Measurements from ENCODE around the gene PXDN. TPM values are rescaled to one million over a fixed set of nuclear protein-coding genes. Genes with fewer than 3 reads are reported as not detected.

Gene PXDN
- total and polyA plus RNA-seq, 2 donors (not counting 1 experiment from before 2014, with no cell fraction given), result 0.21 to 1.4 TPM

GRCh38 chr2:1772471-1773267 lies 28.4 kb upstream of the PXDN start:
- no peak overlapping the region for H3K4me2 ChIP-seq (replicated peaks; ENCODE audit: low read depth, low read length, poor library complexity, severe bottlenecking)
- Mint-ChIP-seq H3K4me3 (no peak overlapping the region), H3K9me3 (ENCODE audit: insufficient read depth) (no peaks in the 10 kb centered on the region), H3K4me1 (no peaks in the 10 kb centered on the region), H3K27me3 (peaks cover 3% of the 10 kb centered on the region), H3K27ac (no peak overlapping the region)
- DNase-seq, result no peak
- H3K4me3 ChIP-seq (ENCODE audit: control extremely low read depth in 1 of 5, extremely low read depth in 1 of 5, insufficient read depth in 1 of 5, low read depth in 2 of 5, low read length in 4 of 5), result no peak overlapping the region
- no peak overlapping the region for H3K9ac ChIP-seq (ENCODE audit: low read length)
- no peak for TF ChIP-seq EZH2 (IDR thresholded peaks at IDR 0.05; ENCODE audit: borderline replicate concordance, insufficient read depth, low read depth, low read length, poor library complexity, severe bottlenecking)
- no peak for TF ChIP-seq CTCF (IDR thresholded peaks at IDR 0.05)
- ATAC-seq (ENCODE audit: low read depth), result no peak
- H3K36me3 ChIP-seq (replicated peaks in 1 of 2; ENCODE audit: control extremely low read depth in 1 of 2, control insufficient read depth in 1 of 2, extremely low read depth in 1 of 2, insufficient read depth in 2 of 2, low read length in 1 of 2), result no peaks in the 10 kb centered on the region
- no peaks in the 10 kb centered on the region for H4K20me1 ChIP-seq (ENCODE audit: control insufficient read depth, insufficient read depth, low read length, poor library complexity, severe bottlenecking)
- H3K4me1 ChIP-seq (ENCODE audit: control insufficient read depth in 2 of 2, insufficient read depth in 2 of 2, low read length in 2 of 2), result no peaks in the 10 kb centered on the region
- intact Hi-C loops (cut with micrococcal nuclease), result no loop called here
- H3K9me3 ChIP-seq (ENCODE audit: control extremely low read depth in 1 of 3, control insufficient read depth in 2 of 3, insufficient read depth in 1 of 3, low read length in 2 of 3), result peaks cover 0 to 4% (median 0%) of the 10 kb centered on the region in 3 donors
- 80% methylated on average over 8 of the region's 8 CpGs for WGBS (ENCODE audit: insufficient coverage)
- ChIA-PET POLR2A (no interaction called here), CTCF (no interaction called here)
- no peaks in the 10 kb centered on the region for H3K79me2 ChIP-seq (ENCODE audit: control insufficient read depth, insufficient read depth, low read length)
- no peak overlapping the region for H3K27ac ChIP-seq (ENCODE audit: low read length in 2 of 2)
- no peaks in the 10 kb centered on the region for H3K27me3 ChIP-seq (replicated peaks in 1 of 4; ENCODE audit: control extremely low read depth in 1 of 4, control insufficient read depth in 3 of 4, insufficient read depth in 4 of 4, low read length in 3 of 4)
- no peak overlapping the region for H2AFZ ChIP-seq (ENCODE audit: insufficient read depth, low read depth, low read length, poor library complexity, severe bottlenecking)

GRCh38 chr2:1771626-1772280 lies 27.4 kb upstream of the PXDN start:
- H3K36me3 ChIP-seq (replicated peaks in 1 of 2; ENCODE audit: control extremely low read depth in 1 of 2, control insufficient read depth in 1 of 2, extremely low read depth in 1 of 2, insufficient read depth in 2 of 2, low read length in 1 of 2), result no peaks in the 10 kb centered on the region
- H3K27me3 Mint-ChIP-seq, result peaks cover 3% of the 10 kb centered on the region
- peaks cover 0 to 13% (median 0%) of the 10 kb centered on the region in 3 donors for H3K9me3 ChIP-seq (ENCODE audit: control extremely low read depth in 1 of 3, control insufficient read depth in 2 of 3, insufficient read depth in 1 of 3, low read length in 2 of 3)
- peaks cover 0 to 3% (median 0%) of the 10 kb centered on the region in 4 experiments for H3K27me3 ChIP-seq (replicated peaks in 1 of 4; ENCODE audit: control extremely low read depth in 1 of 4, control insufficient read depth in 3 of 4, insufficient read depth in 4 of 4, low read length in 3 of 4)
- H3K9ac ChIP-seq (ENCODE audit: low read length), result no peak overlapping the region
- no peaks in the 10 kb centered on the region for H3K79me2 ChIP-seq (ENCODE audit: control insufficient read depth, insufficient read depth, low read length)
- no peak overlapping the region for H3K27ac Mint-ChIP-seq
- H3K27ac ChIP-seq (ENCODE audit: low read length in 2 of 2), result no peak overlapping the region
- no peaks in the 10 kb centered on the region for H3K9me3 Mint-ChIP-seq (ENCODE audit: insufficient read depth)
- H4K20me1 ChIP-seq (ENCODE audit: control insufficient read depth, insufficient read depth, low read length, poor library complexity, severe bottlenecking), result no peaks in the 10 kb centered on the region
- H3K4me1 Mint-ChIP-seq, result no peaks in the 10 kb centered on the region
- intact Hi-C loops (cut with micrococcal nuclease), result no loop called here
- POLR2A ChIA-PET, result no interaction called here
- CTCF ChIA-PET, result no interaction called here
- no peak overlapping the region for H3K4me3 ChIP-seq (ENCODE audit: control extremely low read depth in 1 of 5, extremely low read depth in 1 of 5, insufficient read depth in 1 of 5, low read depth in 2 of 5, low read length in 4 of 5)
- no peak overlapping the region for H3K4me2 ChIP-seq (replicated peaks; ENCODE audit: low read depth, low read length, poor library complexity, severe bottlenecking)
- WGBS (ENCODE audit: insufficient coverage), result 73% methylated on average over 3 of the region's 3 CpGs
- H3K4me1 ChIP-seq (ENCODE audit: control insufficient read depth in 2 of 2, insufficient read depth in 2 of 2, low read length in 2 of 2), result no peaks in the 10 kb centered on the region
- TF ChIP-seq EZH2 (IDR thresholded peaks at IDR 0.05; ENCODE audit: borderline replicate concordance, insufficient read depth, low read depth, low read length, poor library complexity, severe bottlenecking) (no peak), CTCF (IDR thresholded peaks at IDR 0.05) (no peak)
- no peak for ATAC-seq (ENCODE audit: low read depth)
- DNase-seq, result no peak
- no peak overlapping the region for H3K4me3 Mint-ChIP-seq
- no peak overlapping the region for H2AFZ ChIP-seq (ENCODE audit: insufficient read depth, low read depth, low read length, poor library complexity, severe bottlenecking)
